Epithelial cell of proximal tubule (primary cell): Measurements from ENCODE around the gene TBATA. TPM values are rescaled to one million over a fixed set of nuclear protein-coding genes. Genes with fewer than 3 reads are reported as not detected.
A peak's percentile ranks its signal among the peaks of the same experiment; 100 is the strongest.

Experiments
- DNase-seq: peaks from one replicate; pipeline ENCODE4 v3.0.0-alpha.2; 2011; ENCODE audit warnings: low read depth
- H3K4me3 ChIP-seq: 2 replicates; pipeline ENCODE4 v1.5.1; 2011; ENCODE audit warnings: low read depth, mild to moderate bottlenecking, low read length
- total RNA-seq: library from RNA; depleted of rRNA; stranded (reverse); fragments of >200 nt; gene quantifications from 2 replicates; pipeline ENCODE4 v1.2.3, GENCODE V29; 2015
- TF ChIP-seq, protein P1 (sequence below): conservative IDR thresholded peaks from 2 replicates; pipeline ENCODE4 v1.5.1; 2012; ENCODE audit warnings: low read depth, mild to moderate bottlenecking, low read length

Gene TBATA
- total RNA-seq, 1 donor from 2014 or later: not detected

DNA sequence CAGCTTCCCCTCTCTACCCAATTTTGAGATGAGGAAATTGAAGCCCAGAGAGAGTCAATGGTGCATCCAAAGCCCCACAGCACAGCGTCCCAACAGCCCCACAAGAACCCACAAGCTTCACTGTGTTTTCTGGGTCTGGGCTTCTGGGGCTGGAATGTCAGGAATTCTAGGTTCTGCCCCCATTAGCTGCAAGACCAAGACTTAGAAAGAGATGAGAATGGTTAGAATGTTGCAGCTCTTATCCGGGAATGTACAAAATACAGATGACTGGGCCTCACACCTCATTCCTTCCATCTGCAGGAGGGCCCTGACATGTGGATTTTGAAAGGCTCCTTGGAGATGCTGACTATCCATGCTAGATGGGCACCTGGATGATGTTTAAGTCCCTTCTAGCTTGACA, 24.5 kb upstream of the TBATA start:
- DNase-seq: no peak
- H3K4me3 ChIP-seq: no peak overlapping the region
- TF ChIP-seq, protein P1, sequence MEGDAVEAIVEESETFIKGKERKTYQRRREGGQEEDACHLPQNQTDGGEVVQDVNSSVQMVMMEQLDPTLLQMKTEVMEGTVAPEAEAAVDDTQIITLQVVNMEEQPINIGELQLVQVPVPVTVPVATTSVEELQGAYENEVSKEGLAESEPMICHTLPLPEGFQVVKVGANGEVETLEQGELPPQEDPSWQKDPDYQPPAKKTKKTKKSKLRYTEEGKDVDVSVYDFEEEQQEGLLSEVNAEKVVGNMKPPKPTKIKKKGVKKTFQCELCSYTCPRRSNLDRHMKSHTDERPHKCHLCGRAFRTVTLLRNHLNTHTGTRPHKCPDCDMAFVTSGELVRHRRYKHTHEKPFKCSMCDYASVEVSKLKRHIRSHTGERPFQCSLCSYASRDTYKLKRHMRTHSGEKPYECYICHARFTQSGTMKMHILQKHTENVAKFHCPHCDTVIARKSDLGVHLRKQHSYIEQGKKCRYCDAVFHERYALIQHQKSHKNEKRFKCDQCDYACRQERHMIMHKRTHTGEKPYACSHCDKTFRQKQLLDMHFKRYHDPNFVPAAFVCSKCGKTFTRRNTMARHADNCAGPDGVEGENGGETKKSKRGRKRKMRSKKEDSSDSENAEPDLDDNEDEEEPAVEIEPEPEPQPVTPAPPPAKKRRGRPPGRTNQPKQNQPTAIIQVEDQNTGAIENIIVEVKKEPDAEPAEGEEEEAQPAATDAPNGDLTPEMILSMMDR: no peak

DNA sequence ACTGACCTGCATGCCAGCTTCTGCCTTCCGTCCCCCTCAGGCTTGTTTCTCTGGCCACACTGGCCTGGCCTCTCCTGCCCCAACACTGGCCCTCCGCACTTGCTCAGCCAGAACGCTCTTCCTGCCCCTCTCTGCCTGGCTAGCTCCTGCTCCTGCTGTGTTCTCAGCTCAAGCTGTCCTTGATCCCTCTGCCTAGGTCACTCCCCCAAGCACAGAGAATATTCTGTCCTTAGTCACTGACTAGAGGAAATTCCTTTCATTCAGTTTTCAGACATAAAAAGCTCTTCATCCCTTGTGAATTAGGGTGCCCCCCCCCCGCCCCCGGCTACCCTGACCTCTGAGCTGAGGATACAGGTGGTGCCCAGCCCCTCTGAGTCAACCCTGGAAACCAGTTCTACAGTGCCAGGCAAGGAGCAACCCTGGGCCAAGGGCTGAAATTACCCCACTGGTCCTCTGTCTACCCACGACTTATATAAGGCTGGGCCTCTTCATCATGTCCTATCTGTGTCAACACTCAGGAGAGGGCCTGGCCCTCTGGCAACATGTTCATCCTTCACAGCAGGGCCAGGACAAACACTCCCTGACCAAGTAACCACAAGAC, 23.9 kb upstream of the TBATA start:
- DNase-seq: no peak
- H3K4me3 ChIP-seq: no peak overlapping the region
- TF ChIP-seq, protein P1: no peak

DNA sequence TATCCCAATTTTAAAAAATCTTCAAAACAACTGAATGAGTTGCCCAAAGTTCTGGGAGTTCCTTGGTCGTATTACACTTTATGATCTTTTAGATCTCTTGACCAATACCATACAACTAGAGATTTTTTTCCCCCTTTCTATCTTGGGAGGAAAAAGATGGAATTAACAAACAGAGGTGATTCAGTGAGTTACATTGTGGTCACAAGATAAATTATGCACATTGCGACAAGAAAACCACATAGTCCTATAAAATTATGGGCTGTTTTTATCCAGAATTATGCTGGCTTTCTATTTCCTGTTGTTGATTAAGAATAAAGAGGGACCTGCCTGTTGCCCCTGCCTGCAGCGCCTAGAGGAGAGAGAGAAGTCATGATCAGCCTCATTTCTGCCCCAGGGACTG, 22.4 kb upstream of the TBATA start:
- DNase-seq: no peak
- TF ChIP-seq, protein P1: no peak
- no peak overlapping the region for H3K4me3 ChIP-seq

DNA sequence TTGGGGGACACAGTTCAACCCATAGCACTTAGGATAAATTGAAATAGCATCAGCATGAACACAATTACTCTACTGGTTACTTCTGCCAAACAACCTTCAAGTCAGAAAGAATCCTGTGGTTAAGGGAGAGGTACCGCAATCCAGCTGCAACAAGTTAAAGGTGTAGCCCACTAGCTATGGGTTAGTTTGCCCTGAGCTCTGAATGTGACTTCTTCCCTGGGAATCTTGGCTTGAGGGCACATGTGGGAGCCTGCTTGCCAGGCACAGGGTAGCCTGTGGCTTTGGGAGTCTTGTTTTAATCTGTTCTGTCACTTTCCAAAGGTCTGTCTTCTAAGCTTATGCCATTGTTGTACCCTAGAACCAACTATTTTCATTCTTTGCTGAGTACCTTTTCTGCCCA, 21.7 kb upstream of the TBATA start:
- TF ChIP-seq, protein P1: no peak
- no peak overlapping the region for H3K4me3 ChIP-seq
- no peak for DNase-seq

DNA sequence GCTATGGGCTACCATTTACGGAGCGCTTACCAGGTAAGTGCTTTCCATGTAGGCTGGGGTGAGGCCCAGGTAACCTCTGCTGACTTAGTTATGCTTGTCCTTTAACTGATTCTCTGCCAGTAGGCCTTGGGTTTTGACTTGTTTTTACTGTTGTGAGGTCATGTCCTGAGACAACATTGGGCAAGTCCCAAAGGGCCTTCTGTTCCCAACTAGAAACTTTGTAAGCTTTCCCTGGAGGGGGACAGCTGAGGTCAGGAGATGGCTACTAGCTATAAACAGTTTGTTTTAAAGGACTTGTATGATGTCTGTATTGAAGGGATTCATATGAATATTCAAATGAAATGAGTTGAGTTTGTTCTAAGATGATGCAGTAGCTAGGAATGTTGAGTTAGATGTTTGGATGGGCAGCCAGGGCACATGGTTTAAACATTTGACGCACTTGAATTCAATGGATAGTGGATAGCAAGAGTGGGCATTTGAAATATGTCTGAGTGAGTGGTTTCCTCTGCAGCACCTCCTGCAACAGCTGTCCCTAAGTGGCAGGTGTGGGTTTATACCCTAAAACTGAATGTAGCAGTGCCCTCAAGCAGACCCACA, 20.5 kb upstream of the TBATA start:
- no peak for DNase-seq
- H3K4me3 ChIP-seq: no peak overlapping the region
- TF ChIP-seq, protein P1: no peak

DNA sequence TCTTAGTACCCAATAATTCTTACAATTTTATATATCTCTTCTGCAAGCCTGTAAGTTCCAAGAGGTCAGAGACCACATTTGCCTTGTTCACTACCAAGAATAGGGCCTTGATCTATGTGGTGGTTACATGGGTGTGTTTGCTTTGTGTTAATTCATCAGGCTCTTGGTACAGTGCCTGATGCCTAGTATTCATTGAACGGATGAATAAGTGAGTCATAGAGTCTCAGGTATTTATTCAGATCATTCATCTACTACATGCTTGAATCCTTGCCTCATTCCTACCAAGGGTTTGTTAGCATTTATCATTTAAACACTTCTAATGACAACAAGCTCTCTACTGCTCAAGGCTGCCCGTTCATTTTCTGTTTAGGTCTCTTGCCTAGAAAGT, 19.2 kb upstream of the TBATA start:
- no peak overlapping the region for H3K4me3 ChIP-seq
- DNase-seq: peak; percentile 73
- TF ChIP-seq, protein P1: no peak
